GM18907 (cell line): Measurements from ENCODE around the gene IQGAP2.
"Not testable (repeated sequence)": the region's sequence is repeated elsewhere in the genome, so short reads cannot be mapped to it uniquely, and the experiment has no call there.

Source experiments
- ATAC-seq: cut with Tn5 transposase; IDR thresholded peaks from one replicate; pipeline ENCODE4 v1.9.1; 2021; ENCODE audit warnings: mild to moderate bottlenecking, moderate library complexity; ENCODE audit not compliant: unreplicated experiment

The IQGAP2 gene

GRCh38 chr5:76408104-76408654 lies 5.1 kb downstream of the IQGAP2 start:
- no peak for ATAC-seq

DNA sequence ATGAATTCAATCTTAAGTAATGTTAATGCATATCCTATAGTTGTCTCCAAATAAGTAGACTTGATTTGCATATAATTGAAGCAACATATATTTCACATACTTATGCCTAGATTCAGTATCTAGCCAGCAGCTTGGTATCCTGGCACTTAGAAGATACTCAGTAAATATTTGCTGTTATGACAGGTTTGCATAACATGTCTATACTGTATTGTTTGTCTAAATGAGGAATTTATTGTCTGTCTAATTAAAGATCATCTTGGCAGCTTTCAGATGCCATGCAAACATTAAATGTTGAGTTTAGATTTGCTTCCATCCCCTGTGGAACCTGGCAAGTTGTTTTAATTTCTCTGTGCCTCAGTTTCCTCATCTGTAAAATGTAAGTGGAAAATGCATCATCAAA lies 9.4 kb downstream of the IQGAP2 start:
- ATAC-seq, result no peak

DNA sequence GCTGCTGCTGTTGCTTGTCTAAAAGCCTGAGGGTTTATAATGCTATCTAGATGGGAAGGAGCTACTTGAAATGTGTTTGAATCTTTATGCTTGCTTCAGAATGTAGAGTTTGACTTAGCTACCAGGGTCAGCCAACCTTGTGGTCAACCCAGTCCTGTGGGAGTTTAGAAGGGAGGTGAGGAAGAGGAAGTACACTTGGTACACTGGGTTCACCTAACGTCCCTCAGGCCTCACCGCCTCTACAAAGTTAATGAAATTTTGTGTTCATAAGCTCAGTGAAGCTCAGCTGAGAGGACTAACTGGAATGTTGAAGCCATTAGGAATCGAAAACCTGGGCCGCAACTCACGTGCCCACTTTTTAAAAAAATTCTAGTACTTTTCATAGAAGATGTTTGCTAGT lies 10.7 kb downstream of the IQGAP2 start:
- no peak for ATAC-seq

DNA sequence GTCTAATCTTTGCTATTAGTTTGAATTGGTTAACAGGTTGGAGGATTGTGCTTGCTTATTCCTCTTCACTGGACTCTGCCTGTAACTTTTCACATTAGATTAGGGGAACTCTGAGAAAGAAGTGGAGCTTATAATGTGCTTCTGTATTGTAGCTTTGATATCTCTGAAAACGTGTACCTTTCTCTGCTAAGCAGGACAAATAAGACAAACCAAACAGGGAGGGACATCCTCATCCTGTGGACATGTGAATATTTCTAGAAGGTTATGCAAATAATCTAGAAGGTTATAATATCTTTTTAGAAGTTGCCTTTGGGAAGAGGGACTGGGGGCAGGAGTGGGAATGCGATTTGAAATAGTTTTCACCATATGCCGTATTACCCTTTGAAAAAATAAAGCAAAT lies 11.7 kb downstream of the IQGAP2 start:
- no peak for ATAC-seq

DNA sequence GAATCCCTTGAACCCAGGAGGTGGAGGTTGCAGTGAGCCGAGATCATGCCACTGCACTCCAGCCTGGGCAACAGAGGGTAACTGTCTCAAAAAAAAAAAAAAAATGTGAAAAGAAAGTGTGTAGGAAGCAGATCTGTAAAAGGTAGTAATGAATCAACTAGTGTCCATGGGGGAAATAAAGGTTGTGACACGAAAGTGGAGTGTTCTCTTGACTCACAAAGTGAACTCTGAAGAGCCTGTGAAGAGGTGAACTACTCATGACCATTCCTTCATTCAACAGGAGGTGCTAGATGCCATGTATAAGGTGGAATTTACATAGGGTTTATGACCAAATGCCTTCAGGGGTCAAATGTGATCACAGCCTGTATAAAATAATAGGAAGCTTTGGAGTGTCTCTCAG lies 12.8 kb downstream of the IQGAP2 start:
- ATAC-seq, result no peak

- no peak for ATAC-seq
These were observed 16.7 kb downstream of the IQGAP2 start for GRCh38 chr5:76419597-76420298.

DNA sequence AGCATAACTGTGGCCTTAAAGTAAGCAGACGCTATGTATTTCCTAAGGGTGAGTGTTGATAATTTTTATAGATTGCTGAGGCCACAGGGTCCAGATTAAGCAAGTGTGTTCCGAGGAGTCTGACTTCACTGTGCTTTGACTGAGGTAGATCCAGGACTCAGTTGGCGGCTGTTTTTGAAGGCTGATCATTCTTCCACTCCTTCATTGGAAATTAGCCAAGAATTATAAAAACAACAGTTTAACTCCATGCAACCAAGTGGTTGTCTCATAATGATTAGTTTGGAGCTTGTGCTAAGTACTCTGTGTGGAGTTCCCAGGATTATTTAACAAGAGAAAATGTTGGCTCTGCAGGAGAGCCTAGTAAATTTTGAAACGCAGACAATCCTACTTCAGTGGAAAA lies 19.1 kb downstream of the IQGAP2 start:
- no peak for ATAC-seq

- ATAC-seq, result no peak
These were observed 19.7 kb downstream of the IQGAP2 start for GRCh38 chr5:76422742-76423141.

DNA sequence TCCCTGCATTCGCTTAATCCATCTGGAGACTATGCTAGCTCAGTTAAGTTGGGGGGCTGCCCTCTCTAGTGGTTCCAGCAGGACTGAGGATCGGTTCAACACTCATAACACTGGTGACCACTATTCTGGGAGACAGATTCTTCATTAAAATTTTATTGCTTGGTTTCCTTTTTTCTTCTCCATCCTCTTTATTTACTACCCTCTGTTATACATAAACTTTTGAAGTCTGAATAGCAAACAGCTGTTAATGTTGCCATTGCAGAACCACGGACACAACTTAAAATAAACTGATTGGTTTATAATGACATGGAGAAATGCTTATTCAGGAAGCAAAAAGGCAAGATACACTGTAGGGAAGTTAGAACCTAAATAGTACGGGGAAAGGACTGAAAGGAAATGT lies 22.1 kb downstream of the IQGAP2 start:
- no peak for ATAC-seq

DNA sequence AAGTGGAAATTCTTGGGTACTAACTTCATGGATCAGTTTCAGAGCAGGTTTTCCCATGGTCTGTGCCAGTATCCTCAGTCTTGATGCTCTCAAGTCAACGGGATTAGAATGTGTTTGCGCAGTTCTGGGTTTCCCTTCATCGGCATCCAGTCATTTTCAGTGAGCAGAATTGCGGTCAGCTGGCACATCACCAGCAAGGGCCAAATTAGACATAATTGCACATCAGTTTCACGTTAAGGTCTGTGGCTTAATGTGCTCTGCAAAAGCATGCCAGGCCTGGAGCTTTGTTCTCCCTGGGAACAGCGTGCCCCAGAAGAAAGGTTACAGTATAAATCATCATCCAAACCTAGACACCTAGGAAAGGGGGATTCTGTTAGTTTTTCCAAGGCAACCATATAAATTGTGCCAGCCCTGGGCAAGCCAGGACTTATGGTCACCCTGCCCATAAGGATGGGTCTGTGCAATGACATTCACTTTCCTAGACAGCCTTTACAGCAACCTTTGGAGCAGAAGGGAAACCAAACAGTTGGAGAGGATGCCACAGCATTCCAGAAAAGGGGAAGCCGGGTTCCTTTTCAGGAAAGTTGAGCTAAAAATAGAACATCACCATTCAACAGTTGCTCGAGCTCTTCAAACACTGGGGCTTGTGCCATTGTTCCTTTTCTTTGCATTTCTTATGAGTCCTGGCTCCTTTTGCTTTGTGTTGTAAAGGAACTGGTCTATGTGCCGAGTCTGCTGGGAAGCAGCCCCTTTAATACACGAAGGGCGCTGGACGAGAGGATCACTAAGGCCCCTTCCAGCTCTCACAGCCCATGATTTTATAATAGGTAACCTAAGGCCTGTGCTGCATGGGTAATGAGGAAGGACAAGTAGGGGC lies 23.1 kb downstream of the IQGAP2 start:
- ATAC-seq, result no peak

DNA sequence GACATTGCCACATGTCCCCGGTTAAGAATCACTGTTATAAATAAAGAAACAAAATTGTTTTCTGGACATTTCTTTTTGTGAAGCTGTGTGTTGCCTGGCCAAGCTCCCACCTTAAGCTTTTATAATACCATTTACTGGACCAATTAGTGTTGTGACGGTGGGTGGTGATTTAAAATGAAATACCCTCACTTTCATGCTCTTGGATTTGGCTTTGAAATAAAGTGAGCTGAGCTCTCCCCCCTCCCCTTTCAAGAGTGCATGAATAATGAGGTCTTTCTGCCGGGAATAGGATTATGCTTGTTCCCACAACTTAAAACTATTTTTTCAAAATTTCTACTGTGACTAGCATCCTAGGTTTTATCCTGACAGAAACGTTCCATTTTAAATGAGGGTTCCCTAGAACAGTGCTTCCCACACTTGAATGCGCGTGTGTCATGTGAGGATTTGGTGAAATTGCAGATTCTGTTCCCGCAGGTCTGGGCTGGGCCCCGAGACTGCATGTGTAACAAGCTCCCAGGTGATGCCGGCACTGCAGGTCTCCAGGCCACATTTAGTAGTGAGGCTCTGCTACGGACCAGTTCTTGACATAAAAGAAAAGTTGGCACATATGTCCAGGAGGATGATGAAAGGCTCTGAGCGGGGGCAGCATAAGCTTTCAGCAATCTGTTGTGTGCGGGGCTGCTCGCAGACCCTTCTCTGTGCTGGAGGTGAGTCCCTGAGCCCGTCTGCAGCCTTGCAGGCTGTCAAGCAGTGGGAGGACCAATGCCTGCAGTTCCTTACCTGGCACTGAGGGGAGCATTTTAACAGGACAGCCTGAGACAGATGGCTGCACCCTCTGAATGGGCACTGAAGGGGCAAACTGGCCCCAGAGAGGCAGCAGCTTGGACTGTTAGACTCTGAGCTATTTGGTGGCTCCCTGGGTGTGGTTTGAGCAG lies 24.4 kb downstream of the IQGAP2 start:
- ATAC-seq, result no peak

GRCh38 chr5:76428550-76428949 lies 25.5 kb downstream of the IQGAP2 start:
- ATAC-seq, result not testable (repeated sequence)

DNA sequence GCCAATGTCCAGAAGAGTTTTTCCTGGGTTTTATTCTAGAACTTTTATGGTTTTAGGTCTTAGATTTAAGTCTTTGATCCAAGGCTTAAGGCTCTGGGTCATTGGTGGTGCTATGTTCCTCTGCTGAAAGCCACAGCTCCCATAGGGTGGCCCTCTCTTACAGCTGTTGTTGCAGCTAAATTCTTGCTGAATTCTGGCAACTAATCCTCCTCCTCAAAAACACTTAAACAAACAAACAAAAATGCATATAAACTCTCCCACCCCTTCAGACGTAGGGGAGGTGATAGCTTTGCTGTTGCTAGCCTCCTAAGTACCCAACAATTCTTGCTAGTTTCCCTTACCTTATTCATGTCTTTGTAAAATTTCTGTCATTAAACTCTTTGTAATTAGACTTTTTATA lies 30.2 kb downstream of the IQGAP2 start:
- ATAC-seq, result no peak

GRCh38 chr5:76437507-76437906 lies 34.4 kb downstream of the IQGAP2 start:
- ATAC-seq, result not testable (repeated sequence)

DNA sequence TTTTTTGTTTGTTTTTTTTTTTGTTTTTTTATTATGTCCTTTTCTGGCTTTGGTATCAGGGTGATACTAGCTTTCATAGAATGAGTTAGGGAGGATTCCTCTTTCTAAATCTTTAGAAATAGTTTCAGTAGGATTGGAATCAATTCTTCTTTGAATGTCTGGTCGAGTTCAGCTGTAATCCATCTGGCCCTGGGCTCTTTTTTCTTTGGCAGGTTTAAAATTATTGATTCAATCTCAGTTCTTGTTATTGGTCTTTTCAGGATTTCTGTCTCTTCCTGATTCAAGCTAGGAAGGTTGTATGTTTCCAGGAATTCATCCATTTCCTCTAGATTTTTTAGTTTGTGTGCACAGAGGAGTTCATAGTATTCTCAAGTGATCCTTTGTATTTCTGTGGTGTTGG lies 34.9 kb downstream of the IQGAP2 start:
- no peak for ATAC-seq

DNA sequence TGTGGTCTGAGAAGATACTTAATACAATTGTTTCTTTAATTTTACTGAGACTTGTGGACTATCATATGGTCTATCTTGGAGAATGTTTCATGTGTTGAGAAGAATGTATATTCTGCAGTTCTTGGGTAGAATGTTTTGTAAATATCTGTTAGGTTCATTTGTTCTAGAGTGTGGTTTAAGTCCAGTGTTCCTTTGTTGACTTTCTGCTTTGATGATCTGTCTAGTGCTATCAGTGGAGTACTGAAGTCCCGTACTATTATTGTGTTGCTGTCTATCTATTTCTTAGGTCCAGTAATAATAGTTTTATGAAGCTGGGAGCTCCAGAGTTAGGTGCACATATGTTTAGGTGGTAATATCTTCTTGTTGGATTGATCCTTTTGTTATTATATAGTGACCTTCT lies 36.1 kb downstream of the IQGAP2 start:
- no peak for ATAC-seq

DNA sequence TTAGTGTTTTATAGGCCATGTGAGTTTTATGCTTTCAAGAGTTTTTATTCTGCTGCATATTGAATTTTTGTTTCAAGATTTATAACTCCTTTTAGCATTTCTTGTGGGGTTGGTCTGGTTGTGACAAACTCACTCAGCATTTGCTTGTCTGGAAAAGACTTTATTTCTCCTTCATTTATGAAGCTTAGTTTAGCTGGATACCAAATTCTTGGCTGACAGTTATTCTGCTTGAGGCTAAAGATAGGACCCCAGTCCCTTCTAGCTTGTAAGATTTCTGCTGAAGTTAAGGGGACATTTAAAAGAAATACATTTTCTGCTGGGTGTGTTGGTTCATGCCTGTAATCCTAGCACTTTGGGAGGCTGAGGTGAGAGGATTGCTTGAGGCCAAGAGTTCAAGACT lies 36.8 kb downstream of the IQGAP2 start:
- no peak for ATAC-seq

DNA sequence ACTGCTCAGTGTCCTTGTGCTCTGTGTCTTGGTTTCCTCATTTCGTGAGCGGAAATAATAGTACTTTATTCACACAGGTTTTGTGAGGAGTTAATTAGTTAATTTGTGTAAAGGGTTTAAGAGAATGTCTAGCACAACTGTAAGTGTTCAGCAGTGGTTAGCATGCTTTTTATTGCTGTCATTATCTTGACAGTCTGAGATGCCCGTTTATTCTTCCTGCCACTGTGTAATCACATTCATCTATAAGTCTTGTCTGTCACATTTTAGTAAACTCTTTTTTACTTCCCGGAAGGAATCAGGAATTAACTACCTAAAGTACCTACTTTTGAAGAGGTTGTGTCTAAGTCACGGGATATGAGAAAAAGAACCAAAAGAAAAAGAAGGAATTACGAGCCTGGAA lies 38.0 kb downstream of the IQGAP2 start:
- no peak for ATAC-seq

- ATAC-seq, result no peak
These were observed 39.0 kb downstream of the IQGAP2 start for GRCh38 chr5:76441890-76442673.
